ENCODE results near the gene EPHB2.

GRCh38 chr1:22958556-22958955 is 247.9 kb downstream of the EPHB2 start:
- TF ChIP-seq EZH2 (IDR thresholded peaks at IDR 0.05) (no peak), FOXP2 (optimal IDR thresholded peaks at IDR 0.05; ENCODE audit: control extremely low read depth, extremely low read length, insufficient read depth) (no peak)

Data from SK-N-MC (cell line).